PFSK-1 (cell line): Measurements from ENCODE around the gene RALB.

Experiments used
- FOXP2 ChIP-seq: optimal IDR thresholded peaks from 2 replicates; pipeline ENCODE3; 2011; ENCODE audit warnings: borderline replicate concordance, control low read depth, inconsistent platforms; ENCODE audit not compliant: insufficient read depth; ENCODE audit errors: extremely low read length, extremely low read depth
- POLR2AphosphoS5 ChIP-seq: IDR thresholded peaks from 2 replicates; pipeline ENCODE4 v1.6.1; 2012; ENCODE audit warnings: low read depth, mild to moderate bottlenecking, control low read depth, low read length, moderate library complexity
- REST ChIP-seq, 2 experiments: IDR thresholded peaks; 2 replicates each; pipeline versions ENCODE4 v1.6.1 to v1.8.0; 2011 to 2012; ENCODE audit warnings: low read depth in 2 of 2, low read length in 2 of 2, control low read depth in 1 of 2, inconsistent platforms in 1 of 2, mild to moderate bottlenecking in 1 of 2, moderate library complexity in 1 of 2; ENCODE audit not compliant: insufficient read depth in 1 of 2
- SIN3A ChIP-seq: IDR thresholded peaks from 2 replicates; pipeline ENCODE4 v1.6.1; 2012; ENCODE audit warnings: mild to moderate bottlenecking, low read length, moderate library complexity, borderline replicate concordance; ENCODE audit not compliant: insufficient read depth
- TAF1 ChIP-seq: IDR thresholded peaks from 2 replicates; pipeline ENCODE4 v1.6.1; 2012; ENCODE audit warnings: low read length, control low read depth, borderline replicate concordance; ENCODE audit not compliant: insufficient read depth

GRCh38 chr2:120341977-120342376 is 89.3 kb downstream of the RALB start:
- TF ChIP-seq POLR2AphosphoS5 (no peak), TAF1 (no peak), REST (IDR thresholded peaks at IDR 0.05; ENCODE audit: insufficient read depth in 1 of 2, low read depth in 2 of 2, low read length in 2 of 2) (no peak), FOXP2 (no peak), SIN3A (no peak)
